Posterior cingulate gyrus (tissue), 11 donors: ENCODE measurements around the gene GLIPR1L2.

Experiments used
- DNase-seq, 10 donors: peaks; one replicate each; pipeline versions ENCODE4 v3.0.0 to v3.0.0-alpha.2; 2020 to 2021; ENCODE audit warnings: mixed read lengths in 3 of 10
- intact Hi-C: fragments of 100-400 bp; cut with DNase I; formaldehyde crosslinking; loops from one replicate; pipeline ENCODE4 v1.15.1; 2023

GLIPR1L2 gene

GRCh38 chr12:75471902-75472890 lies 81.3 kb downstream of the GLIPR1L2 start:
- intact Hi-C loops: no loop called here
- DNase-seq: no peak

- intact Hi-C loops: no loop called here
- no peak for DNase-seq
Observed at GRCh38 chr12:75474116-75474515, 83.2 kb downstream of the GLIPR1L2 start.

- DNase-seq: no peak
- intact Hi-C loops: no loop called here
Observed at GRCh38 chr12:75476071-75476470, 85.2 kb downstream of the GLIPR1L2 start.

- intact Hi-C loops: no loop called here
- no peak for DNase-seq
Observed at GRCh38 chr12:75477137-75477536, 86.2 kb downstream of the GLIPR1L2 start.

GRCh38 chr12:75478116-75478794 lies 87.4 kb downstream of the GLIPR1L2 start:
- no peak for DNase-seq
- intact Hi-C loops: no loop called here

GRCh38 chr12:75479963-75480461 lies 89.1 kb downstream of the GLIPR1L2 start:
- no peak for DNase-seq
- intact Hi-C loops: loop anchor here (5.0 kb wide), 1 partner anchor 88 kb away; the partner anchor contains the start of gene GLIPR1L2

- intact Hi-C loops: loop anchor here (5.0 kb wide), 1 partner anchor 88 kb away; the partner anchor contains the start of gene GLIPR1L2
- DNase-seq: peak; percentile 40 to 92 (median 66)
Observed at GRCh38 chr12:75480469-75480949, 89.6 kb downstream of the GLIPR1L2 start, which contains the start of gene GLIPR1. Gene GLIPR1, plus strand, starts transcription at chr12:75480755. Its CDS starts 126 bp downstream, at chr12:75480881.

- DNase-seq: no peak
- intact Hi-C loops: loop anchor here (5.0 kb wide), 1 partner anchor 89 kb away; the partner anchor contains the start of gene GLIPR1L2
Observed at GRCh38 chr12:75481013-75481705, 90.3 kb downstream of the GLIPR1L2 start.

GRCh38 chr12:75481774-75482173 lies 90.9 kb downstream of the GLIPR1L2 start:
- intact Hi-C loops: loop anchor here (5.0 kb wide), 1 partner anchor 89 kb away; the partner anchor contains the start of gene GLIPR1L2

More at GRCh38 chr12:75481774-75482173, 90.9 kb downstream of the GLIPR1L2 start:
- peak in 1 of 10 donors; percentile 54 for DNase-seq
